HG03432 (cell line): ENCODE data around the gene TBX10.
"Not testable (repeated sequence)": the region's sequence is repeated elsewhere in the genome, so short reads cannot be mapped to it uniquely, and the experiment has no call there.

Source experiments
- ATAC-seq: cut with Tn5 transposase; IDR thresholded peaks from one replicate; pipeline ENCODE4 v1.9.1; 2021; ENCODE audit warnings: mild to moderate bottlenecking, moderate library complexity; ENCODE audit not compliant: unreplicated experiment

The TBX10 gene

DNA sequence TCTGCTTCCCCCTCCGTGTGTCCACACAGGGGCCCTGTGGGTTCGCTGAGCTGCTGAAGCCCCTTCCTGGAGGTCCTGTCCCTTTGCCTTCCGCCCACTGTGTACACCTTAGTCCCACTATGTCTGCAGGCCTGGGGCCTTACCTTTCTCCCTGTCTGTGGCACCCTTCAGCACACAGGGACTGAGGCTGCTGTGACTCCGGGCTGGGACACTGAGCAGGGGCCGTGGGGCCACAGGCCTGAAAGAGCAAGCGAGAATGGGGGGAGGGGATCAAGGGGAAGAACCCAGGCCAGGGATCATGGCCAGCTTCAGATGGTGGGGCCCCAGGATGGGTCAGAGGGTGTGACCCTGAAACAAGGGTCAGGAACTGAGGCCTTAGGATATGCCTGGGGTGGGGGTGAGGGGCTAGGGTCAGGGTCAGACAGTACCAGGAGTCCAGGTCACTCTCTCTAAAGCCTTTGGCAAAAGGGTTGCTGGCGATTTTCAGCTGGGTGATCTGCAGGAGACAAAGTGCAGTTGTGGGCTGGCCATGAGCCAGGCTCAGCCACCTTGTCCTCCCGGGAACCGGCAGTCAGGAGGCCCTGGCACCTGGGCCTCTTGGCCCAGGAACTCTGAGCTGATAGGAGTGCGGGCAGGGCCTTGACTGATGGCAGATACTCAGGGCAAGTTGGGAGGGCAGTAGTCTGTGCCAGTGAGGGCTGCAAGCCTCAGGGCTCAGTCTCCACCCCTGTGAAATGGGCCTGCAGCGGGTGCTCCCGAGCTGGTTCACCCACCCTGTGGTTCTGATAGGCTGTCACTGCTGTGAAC lies 7.2 kb downstream of the TBX10 start:
- no peak for ATAC-seq

DNA sequence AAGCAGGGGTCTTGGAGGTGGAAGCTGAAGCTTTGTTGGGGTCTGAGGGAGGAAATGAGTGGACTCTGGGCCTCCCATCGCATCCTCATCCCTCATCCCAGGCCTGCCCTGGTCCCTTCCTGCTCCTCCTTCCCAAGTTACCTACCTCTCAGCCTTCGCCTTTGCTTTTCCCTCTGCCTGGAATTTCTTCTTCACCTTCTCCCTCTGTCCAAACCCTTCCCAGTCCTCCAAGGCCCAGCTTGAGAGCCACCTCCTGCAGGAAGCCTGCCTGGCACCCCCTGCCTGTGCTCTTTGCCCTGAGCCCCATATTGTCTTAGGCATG lies 7.7 kb downstream of the TBX10 start:
- ATAC-seq: no peak

- ATAC-seq: no peak
Observed at GRCh38 chr11:67631411-67631810, 8.2 kb downstream of the TBX10 start.

- no peak for ATAC-seq
Observed at GRCh38 chr11:67630943-67631331, 8.6 kb downstream of the TBX10 start.

- peak; percentile 68 for ATAC-seq
Observed at GRCh38 chr11:67630228-67630942, 9.2 kb downstream of the TBX10 start.

GRCh38 chr11:67629386-67630227 lies 10.0 kb downstream of the TBX10 start, which contains the start of gene NUDT8:
Gene NUDT8 (minus strand): TSS chr11:67629937. CDS start chr11:67629911, 26 bp downstream.
- peak; percentile 55 for ATAC-seq

DNA sequence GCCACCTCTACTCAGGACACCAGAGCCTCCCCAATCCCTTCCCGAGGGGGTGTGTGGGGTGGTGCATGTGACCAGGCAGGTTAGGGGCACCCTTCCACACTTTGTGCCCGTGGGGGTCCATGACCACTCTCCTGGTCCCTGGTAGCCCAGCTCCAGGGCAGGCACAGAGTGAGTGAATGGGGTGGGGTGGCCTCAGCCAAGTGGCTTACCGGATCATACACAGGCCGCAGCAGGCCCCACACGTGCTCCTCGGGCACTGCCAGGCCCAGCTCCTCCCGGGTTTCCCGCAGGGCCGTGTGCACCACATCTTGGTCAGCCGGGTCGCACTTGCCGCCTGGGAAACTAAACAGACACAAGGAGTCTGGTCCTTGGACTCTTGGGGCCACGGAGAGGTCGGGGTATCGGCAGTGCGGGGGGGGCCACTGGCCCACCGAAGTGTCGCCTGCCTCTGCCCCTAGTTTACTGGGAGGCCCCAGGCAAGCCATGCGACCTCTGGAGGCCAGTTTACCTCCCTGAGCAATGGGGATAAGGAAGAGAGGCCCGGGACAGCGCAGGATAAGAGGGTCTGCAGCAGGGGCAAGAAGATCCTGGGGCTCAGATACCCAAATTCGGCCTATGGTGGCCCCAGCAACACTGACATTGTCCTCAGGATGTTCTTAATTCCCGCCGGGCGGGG lies 10.7 kb downstream of the TBX10 start:
- ATAC-seq: no peak

- no peak for ATAC-seq
Observed at GRCh38 chr11:67627812-67628624, 11.5 kb downstream of the TBX10 start.

- ATAC-seq: no peak
Observed at GRCh38 chr11:67627441-67627811, 12.1 kb downstream of the TBX10 start.

DNA sequence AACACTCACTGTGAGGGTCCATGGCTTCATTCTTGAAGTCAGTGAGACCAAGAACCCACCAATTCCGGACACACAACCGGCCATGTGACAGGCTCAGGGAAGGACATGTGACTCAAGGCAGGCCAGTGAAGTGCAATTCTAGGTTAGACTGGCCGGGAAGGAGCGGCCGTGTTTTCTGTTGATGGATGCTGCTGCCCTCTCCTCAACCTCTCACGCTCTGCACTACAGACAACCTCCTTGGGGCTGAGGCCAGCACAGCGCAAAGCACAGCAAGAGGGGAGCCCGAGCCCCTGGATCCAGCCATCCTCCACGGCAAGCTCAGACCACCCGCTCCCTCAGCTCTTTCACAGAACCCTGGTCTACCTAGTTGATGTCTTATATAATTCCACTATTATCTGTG lies 12.6 kb downstream of the TBX10 start:
- ATAC-seq: no peak

GRCh38 chr11:67626131-67626833 lies 13.3 kb downstream of the TBX10 start:
- not testable (repeated sequence) for ATAC-seq

GRCh38 chr11:67623795-67624194 lies 15.8 kb downstream of the TBX10 start:
- ATAC-seq: not testable (repeated sequence)

- ATAC-seq: not testable (repeated sequence)
Observed at GRCh38 chr11:67622905-67623304, 16.7 kb downstream of the TBX10 start.

DNA sequence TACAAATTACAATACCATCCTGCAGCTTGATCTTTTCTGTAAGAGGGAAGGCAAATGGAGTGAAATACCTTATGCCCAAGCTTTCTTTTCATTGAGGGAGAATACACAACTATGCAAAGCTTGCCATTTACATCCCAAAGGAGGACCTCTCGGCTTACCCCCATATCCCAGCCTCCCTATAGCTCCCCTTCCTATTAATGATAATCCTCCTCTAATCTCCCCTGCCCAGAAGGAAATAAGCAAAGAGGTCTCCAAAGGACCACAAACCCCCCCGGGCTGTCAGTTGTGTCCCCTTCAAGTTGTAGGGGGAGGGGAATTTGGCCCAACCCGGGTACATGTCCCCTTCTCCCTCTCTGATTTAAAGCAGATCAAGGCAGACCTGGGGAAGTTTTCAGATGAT lies 17.6 kb downstream of the TBX10 start:
- not testable (repeated sequence) for ATAC-seq

- not testable (repeated sequence) for ATAC-seq
Observed at GRCh38 chr11:67620621-67621020, 18.9 kb downstream of the TBX10 start.

DNA sequence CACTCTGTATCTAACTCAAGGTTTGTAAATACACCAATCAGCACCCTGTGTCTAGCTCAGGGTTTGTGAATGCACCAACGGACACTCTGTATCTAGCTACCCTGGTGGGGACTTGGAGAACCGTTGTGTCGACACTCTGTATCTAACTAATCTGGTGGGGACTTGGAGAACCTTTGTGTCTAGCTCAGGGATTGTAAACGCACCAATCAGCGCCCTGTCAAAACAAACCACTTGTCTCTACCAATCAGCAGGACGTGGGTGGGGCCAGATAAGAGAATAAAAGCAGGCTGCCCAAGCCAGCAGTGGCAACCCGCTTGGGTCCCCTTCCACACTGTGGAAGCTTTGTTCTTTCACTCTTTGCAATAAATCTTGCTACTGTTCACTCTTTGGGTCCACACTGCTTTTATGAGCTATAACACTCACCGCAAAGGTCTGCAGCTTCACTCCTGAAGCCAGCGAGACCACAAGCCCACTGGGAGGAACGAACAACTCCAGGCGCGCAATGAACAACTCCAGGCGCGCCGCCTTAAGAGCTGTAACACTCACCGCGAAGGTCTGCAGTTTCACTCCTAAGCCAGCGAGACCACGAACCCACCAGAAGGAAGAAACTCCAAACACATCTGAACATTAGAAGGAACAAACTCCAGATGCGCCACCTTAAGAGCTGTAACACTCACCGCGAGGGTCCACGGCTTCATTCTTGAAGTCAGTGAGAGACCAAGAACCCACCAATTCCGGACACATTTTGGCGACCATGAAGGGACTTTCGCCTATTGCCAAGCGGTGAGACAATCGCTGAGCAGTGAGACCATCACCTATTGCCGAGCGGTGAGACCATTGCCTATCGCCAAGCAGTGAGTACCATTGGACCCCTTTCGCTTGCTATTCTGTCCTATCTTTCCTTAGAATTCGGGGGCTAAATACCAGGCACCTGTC lies 19.6 kb downstream of the TBX10 start:
- not testable (repeated sequence) for ATAC-seq

GRCh38 chr11:67618901-67619659 lies 20.5 kb downstream of the TBX10 start:
- ATAC-seq: not testable (repeated sequence)
